Hepatic stellate cell (primary cell): ENCODE measurements around the gene FTO.
A peak's percentile ranks its signal among the peaks of the same experiment; 100 is the strongest.

Source experiments
- DNase-seq: peaks from one replicate; pipeline ENCODE4 v3.0.0; 2011; ENCODE audit warnings: low spot score

The FTO gene

GRCh38 chr16:53899431-53899830, 195.5 kb downstream of the FTO start:
- DNase-seq = no peak

DNA sequence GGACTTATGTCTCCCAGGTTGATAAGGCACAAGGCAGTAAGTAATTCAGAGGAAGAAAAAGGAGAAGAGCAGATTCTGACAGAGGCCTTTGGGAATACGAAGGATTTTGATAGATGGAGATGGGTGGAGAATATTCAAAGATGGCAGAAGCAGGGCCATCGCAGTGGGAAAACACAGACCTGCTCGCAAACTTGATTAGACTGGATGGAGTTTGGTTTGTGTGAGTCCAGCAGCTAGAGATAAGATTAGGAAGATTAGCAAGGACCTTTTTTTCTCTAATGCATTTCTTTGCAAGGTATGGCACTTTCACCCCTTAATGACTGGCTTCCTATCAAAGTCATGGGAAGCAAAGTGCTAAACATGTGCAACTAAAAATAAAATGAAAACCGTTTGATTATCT, 196.7 kb downstream of the FTO start:
- no peak for DNase-seq

DNA sequence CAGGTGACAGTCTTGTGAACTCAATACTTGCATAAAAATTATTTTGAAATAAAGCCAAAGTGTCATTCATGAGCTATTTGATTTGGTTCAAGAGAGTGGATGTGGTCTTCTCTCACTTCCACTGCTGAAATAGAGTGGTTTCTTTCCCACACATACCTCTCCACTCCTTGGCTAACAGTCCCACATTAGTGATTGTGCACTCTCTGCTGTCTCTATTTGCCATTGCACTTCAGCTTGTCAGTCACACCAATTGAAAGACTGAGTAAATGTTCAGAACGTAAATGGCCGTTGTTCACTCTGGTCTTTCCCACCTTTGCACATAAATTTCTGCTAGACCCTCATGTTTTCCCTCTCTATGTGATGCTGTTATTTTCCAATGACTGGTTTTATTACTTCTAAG, 197.5 kb downstream of the FTO start:
- no peak for DNase-seq

DNA sequence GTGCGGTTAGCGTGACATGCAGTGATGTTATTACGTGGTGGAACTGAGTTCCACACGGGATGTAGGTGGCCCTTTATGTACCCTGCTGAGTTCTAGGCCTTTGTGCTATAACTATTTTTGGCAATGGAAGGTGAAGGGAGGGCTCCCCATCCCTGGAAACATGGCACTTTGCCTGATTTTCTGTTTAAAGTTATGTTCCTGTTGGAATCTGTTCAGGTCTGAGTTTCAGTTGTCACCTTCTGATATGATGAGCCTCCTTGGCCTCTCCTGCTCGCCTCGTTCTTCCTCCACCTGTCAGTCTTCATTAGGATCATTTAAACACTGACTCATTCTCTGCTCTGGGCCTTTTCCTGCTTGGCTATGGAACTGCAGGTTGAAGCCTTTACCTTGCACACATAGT, 200.6 kb downstream of the FTO start:
- DNase-seq = no peak

- no peak for DNase-seq
Measured at GRCh38 chr16:53905028-53905427, 201.1 kb downstream of the FTO start.

- DNase-seq = no peak
Measured at GRCh38 chr16:53908731-53909130, 204.8 kb downstream of the FTO start.

GRCh38 chr16:53910990-53911389, 207.0 kb downstream of the FTO start:
- DNase-seq = no peak

GRCh38 chr16:53911513-53911912, 207.6 kb downstream of the FTO start:
- DNase-seq = no peak

GRCh38 chr16:53912155-53912554, 208.2 kb downstream of the FTO start:
- no peak for DNase-seq

DNA sequence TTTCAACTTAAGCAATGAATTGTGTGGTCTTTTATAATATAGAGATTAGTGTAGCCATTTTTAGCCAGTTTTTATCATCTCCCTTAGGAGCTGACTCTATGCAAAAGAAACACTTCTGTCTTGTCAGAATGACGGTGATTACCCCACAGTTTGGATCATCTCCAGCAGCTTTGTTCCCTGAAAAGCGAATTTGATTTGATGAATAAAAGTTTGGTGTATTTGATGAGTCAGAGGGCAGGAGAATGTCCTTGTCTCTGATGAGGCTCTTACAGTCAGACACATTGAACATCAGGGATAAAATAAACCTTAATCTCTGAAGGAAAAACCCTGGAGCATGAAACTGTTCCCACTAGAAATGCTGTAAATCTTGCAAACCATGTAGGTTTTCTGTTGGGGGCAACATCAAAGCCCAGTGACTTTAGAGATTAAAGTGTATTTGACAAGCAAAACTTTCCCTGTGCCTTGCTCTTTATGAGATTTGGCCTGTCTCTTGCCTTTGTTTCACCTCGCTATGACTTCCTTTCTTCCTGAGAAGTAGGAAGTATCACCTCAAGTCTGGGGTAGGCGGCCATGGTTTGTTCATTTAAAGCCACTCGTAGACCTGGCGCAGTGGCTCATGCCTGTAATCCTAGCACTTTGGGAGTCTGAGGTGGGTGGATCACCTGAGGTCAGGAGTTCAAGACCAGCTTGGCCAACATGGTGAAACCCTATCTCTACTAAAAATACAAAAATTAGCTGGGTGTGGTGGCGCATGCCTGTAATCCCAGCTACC, 209.3 kb downstream of the FTO start:
- peak; percentile 32 for DNase-seq

DNA sequence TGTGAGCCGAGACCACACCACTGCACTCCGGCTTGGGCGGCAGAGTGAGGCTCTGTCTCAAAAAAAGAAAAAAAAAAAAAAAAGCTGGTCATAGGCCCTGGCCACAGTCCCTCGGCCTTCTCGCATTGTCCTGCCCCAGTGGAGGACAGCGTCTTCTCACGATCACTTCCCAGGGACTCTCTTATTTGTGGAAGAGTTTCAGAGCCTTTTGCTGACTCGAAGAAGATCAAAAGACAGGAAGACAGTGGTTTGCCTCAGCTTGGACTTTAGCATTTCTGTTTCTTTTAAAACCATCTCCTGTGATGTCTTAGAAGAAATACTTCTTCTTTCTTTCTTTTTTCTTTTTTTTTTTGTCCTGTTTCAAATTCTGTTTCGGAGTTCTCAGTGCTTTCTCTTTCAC, 210.0 kb downstream of the FTO start:
- no peak for DNase-seq

DNA sequence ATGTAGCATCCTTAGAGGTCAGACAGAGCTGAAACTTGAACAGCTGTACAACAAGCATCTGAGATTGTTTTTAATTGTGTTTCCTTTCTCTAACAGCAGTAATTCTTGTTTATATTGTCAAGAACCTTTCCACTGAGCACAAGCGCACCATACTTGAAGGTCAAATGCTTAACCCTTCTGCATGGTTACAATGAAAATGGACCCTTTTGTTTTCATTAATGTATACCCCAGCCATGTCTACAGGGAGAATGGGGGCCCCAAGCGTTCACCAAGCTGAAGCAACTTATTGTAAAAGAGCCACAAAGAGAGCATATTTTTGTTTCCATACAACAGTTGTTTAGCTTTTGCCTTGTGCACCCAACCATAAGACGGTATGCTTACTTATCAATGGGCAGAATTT, 210.8 kb downstream of the FTO start:
- no peak for DNase-seq

GRCh38 chr16:53915452-53916160, 211.7 kb downstream of the FTO start:
- no peak for DNase-seq

GRCh38 chr16:53920988-53921387, 217.0 kb downstream of the FTO start:
- DNase-seq = no peak

- DNase-seq = no peak
Measured at GRCh38 chr16:53922067-53922806, 218.3 kb downstream of the FTO start.

- DNase-seq = no peak
Measured at GRCh38 chr16:53922807-53923571, 219.0 kb downstream of the FTO start.

DNA sequence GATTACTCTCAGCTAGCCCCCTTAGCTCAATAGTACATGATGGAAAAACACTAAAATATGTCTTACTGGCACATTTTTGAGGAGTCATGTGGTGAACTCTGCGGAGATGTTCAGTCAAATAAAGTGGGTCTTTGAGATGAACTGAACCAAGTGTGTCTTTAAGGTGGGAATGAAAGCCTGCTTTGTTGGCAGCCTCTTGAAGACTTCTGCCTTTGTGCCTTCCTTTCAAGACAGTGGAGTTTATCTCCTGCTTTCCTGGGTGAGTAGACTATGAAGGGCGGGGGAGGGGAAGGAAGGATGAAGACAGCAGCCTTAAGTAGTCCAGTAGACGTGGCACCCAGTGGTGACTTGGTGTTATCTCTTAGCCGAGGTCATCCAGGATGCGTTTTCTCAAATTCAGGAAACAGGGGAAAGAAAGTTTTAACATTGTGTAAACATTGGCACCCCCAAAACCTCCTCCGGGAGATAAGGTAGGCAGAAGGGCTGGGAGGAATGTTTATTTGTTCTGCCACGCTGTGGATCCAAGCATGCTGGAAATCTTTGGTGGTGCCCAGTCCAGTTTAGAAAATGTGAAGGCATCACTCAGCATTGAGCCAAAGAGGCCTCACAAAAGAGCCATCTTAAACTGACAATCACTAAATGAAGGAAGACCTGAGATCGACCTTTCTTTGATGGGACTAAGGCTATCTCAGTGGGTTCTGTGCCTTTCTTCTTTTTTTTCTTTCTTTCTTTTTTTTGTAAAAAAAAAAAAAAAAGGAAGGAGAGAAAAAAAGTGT, 220.6 kb downstream of the FTO start:
- no peak for DNase-seq

GRCh38 chr16:53925107-53925410, 221.1 kb downstream of the FTO start:
- DNase-seq = no peak

GRCh38 chr16:53925526-53925925, 221.6 kb downstream of the FTO start:
- DNase-seq = no peak

- no peak for DNase-seq
Measured at GRCh38 chr16:53926209-53926608, 222.3 kb downstream of the FTO start.

DNA sequence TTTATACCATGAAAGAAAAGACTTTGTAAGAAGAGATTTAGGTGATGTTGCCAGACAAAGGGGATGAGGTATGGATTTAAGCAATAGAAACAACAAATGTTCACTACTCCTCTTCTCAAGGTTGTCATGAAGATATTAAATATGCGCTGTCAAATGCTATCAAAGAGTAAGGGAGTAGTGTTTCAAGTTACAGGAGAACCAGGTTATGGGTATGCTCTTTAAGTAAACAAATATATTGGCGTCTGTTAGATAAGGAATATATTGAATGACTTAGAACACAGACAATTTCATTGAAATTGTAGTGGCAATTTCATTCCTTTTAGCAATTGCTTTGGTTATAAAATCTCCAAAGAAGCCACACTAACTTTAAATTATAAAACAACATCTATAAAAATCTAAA, 229.0 kb downstream of the FTO start:
- no peak for DNase-seq

- no peak for DNase-seq
Measured at GRCh38 chr16:53933407-53933806, 229.5 kb downstream of the FTO start.
